ENCODE results near the gene RAB38. TPM values are rescaled to one million over a fixed set of nuclear protein-coding genes. Genes with fewer than 3 reads are reported as not detected.
A peak's percentile ranks its signal among the peaks of the same experiment; 100 is the strongest.

RAB38 gene
- total RNA-seq, 1 experiment from 2014 or later: not detected

GRCh38 chr11:88103337-88104206 is 71.7 kb downstream of the RAB38 start:
- DNase-seq (ENCODE audit: low spot score): peak; percentile 87

DNA sequence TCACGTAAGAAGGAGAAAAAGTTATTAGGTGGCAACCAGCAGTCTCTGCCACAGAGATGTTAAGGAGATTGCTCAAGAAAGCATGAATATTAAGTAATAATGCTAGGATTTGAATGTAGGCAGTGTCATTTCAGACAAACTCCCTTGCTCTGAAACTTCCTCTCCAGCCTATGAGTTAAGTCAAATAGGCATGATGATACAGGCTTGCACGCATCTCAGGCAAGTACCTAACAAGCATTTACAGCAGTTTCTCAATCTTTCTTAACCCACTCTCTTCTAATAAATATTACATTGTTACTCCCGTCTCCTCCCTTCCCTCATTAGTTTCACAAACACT is 72.7 kb downstream of the RAB38 start:
- no peak for DNase-seq (ENCODE audit: low spot score)

DNA sequence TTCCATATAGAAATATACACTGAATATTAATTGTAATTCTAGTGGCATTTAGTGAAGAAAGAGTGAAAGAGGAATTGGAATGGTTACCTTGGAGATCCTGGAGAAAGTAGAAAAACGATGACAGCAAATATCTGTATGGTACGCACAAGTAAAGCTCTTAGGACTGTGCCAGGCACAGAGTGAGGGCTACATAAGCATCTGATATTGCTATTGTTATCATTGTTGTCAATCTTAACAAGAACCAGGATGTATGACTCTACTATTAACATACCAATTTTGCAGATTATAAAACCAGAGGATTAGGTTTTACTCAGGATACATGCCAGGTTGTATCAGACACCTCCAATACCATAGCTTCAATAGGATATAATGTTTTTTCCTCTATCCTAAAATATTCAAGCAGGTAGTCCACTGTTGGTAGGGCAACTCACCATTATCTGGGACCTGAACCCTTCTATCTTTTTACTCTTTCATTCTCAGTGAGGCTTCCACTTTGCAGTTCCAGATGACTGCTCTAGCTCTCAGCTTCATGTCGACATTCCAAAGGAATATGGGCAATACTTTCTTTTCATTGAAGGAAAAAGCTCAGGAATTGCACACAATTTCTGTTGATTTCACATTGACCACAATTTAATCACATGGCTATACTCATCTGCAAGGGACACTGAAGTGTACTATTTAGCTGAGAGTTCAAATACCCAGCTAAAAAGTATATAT is 73.2 kb downstream of the RAB38 start:
- no peak for DNase-seq (ENCODE audit: low spot score)

GRCh38 chr11:88100151-88100550 is 75.1 kb downstream of the RAB38 start:
- DNase-seq (ENCODE audit: low spot score): no peak

DNA sequence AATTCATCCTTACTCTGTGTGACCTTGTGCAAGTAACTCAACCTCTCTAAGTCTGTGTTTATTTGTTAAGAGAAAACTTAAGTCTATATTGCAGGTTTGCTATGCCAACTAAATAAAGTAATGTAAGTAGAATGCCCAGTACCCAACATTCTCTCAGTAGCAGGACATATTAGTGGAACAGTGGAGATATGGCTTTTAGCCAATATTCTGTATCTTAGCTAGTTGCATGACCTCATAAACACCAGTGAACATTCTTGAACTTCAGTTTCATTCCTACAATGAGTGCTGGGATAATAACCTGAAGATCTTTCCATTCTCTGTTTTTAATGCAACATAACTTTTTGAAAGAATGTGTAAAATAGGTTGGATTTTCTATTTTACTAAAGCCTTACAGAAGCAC is 77.0 kb downstream of the RAB38 start:
- no peak for DNase-seq (ENCODE audit: low spot score)

- no peak for DNase-seq (ENCODE audit: low spot score)
Observed at GRCh38 chr11:88089134-88089533, 86.1 kb downstream of the RAB38 start.

DNA sequence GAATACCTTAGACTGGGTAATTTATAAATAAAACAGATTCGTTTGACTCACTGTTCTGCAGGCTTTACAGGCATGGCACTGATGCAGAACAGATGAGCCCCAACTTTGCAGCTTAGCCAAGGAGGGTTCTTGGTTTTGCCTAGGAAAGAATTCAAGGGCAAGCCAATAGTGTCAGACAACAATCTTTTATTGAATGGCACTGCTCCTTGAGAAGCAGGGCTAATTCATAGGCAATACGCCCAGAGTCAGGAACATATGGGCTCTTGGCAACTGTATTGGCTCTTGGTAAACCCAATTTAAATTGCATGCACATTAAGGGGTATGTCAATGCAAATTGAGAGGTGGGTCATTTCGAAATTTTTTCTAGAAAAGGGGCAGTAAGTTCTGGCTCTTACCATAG is 87.9 kb downstream of the RAB38 start:
- DNase-seq (ENCODE audit: low spot score): no peak

DNA sequence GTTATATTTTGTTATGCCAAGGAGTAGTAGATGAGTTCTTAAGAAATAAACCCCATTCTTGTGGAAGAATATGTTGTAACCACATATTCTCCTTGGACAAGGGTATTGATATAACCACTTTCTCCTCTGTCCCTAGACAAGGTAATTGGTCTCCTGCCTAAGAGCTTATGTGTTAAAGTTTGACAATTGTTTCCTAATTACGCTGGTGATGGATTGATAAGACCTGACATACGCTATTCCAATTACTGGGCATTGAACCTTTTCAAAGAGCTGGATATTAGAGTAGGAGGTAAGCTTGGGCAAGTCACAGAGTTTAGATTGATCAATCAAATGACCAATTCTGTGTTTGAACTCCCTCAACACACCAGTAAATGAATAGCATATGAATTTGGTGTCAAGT is 88.9 kb downstream of the RAB38 start:
- DNase-seq (ENCODE audit: low spot score): no peak

GRCh38 chr11:88070437-88070836 is 104.8 kb downstream of the RAB38 start:
- DNase-seq (ENCODE audit: low spot score): no peak

- DNase-seq (ENCODE audit: low spot score): no peak
Observed at GRCh38 chr11:88068848-88069554, 106.2 kb downstream of the RAB38 start.

- no peak for DNase-seq (ENCODE audit: low spot score)
Observed at GRCh38 chr11:88066090-88066489, 109.2 kb downstream of the RAB38 start.

- no peak for DNase-seq (ENCODE audit: low spot score)
Observed at GRCh38 chr11:88064097-88064705, 111.0 kb downstream of the RAB38 start.

Small RNA genes within 50 kb of the gene (small RNA-seq; reads per million reads assigned to genes)
- gene MIR3166: not detected
- not detected for gene RF00019

Other genes with a start within 250 kb of the RAB38 start
- gene CTSC, start 162.3 kb upstream of the RAB38 start, total RNA-seq (2014; rRNA removed; shearing (Covaris generic)): 91.1 and 93.5 TPM in 2 replicates